RWPE1 (cell line): ENCODE data around the gene TGDS.

Source experiments
- CTCF ChIA-PET: fragments of 350-600 bp; sonication (Branson Sonifier 250); formaldehyde crosslinking; extraction: SDS; loops from one replicate; lab custom pipeline; 2021; lab: Yijun Ruan, JAX
- POLR2A ChIA-PET: fragments of 400-600 bp; formaldehyde crosslinking; extraction: SDS; loops from one replicate; lab custom pipeline; 2020; ENCODE audit warnings: antibody characterized with exemption; ENCODE audit not compliant: low non-redundant PET; lab: Yijun Ruan, JAX
- DNase-seq: peaks from one replicate; pipeline ENCODE4 v3.0.0; 2012; ENCODE audit warnings: low spot score
- H3K27ac ChIP-seq: fragments of 450-650 bp; 2 replicates; pipeline ENCODE4 v1.5.1; 2017
- TF ChIP-seq, protein P1 (sequence below): fragments of 450-650 bp; conservative IDR thresholded peaks from 2 replicates; pipeline ENCODE4 v1.5.1; 2017; ENCODE audit warnings: low read depth, mild to moderate bottlenecking

Gene TGDS

DNA sequence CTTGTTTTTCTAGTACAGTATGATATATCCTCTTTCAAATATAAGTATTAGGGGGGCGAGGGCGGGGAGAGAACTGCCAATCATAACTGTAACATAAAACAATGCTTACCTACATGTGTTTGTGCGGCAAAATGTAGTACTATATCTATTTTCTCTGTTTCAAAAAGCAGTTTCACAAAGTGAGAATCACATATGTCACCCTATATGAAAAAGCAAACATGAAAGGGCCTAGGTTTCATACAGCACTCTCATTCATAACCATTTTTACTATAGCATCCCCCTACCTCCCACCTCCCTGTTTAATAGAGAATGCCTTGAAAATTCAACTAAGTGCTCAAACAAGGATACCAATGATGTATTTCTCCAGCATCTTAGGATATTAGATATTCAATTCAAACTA, 5.2 kb downstream of the TGDS start:
- no peak for DNase-seq
- ChIA-PET CTCF (no interaction called here), POLR2A (no interaction called here)
- H3K27ac ChIP-seq = no peak overlapping the region
- TF ChIP-seq, protein P1, sequence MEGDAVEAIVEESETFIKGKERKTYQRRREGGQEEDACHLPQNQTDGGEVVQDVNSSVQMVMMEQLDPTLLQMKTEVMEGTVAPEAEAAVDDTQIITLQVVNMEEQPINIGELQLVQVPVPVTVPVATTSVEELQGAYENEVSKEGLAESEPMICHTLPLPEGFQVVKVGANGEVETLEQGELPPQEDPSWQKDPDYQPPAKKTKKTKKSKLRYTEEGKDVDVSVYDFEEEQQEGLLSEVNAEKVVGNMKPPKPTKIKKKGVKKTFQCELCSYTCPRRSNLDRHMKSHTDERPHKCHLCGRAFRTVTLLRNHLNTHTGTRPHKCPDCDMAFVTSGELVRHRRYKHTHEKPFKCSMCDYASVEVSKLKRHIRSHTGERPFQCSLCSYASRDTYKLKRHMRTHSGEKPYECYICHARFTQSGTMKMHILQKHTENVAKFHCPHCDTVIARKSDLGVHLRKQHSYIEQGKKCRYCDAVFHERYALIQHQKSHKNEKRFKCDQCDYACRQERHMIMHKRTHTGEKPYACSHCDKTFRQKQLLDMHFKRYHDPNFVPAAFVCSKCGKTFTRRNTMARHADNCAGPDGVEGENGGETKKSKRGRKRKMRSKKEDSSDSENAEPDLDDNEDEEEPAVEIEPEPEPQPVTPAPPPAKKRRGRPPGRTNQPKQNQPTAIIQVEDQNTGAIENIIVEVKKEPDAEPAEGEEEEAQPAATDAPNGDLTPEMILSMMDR = no peak

GRCh38 chr13:94588541-94588940, 7.4 kb downstream of the TGDS start:
- TF ChIP-seq, protein P1 = no peak
- H3K27ac ChIP-seq = no peak overlapping the region
- ChIA-PET CTCF (interaction anchor here (0.6 kb wide), 1 partner anchor 14 kb away, joined by 3 read pairs; no protein-coding TSS in a partner anchor), POLR2A (no interaction called here)
- DNase-seq = no peak

DNA sequence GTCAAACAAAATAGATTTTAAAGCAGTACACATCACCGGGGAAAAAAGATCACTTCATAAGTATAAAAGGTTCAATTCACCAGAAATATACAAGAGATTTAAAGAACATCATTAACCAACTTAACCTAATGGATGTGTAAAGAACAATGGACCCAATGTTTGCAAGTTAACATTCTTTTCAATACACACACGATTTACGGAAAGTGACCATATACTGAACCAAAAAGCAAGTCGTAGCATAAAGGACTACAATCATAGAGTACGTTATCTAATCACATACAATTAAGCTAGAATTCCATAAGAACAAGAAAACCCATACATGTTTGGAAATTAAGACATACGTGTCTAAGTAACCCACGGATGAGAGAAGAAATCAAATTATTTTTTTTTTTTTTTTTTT, 9.6 kb downstream of the TGDS start:
- no peak overlapping the region for H3K27ac ChIP-seq
- POLR2A ChIA-PET = no interaction called here
- TF ChIP-seq, protein P1 = no peak
- CTCF ChIA-PET = no interaction called here
- no peak for DNase-seq

GRCh38 chr13:94585543-94586101, 10.3 kb downstream of the TGDS start:
- ChIA-PET POLR2A (no interaction called here), CTCF (interaction anchor here (0.6 kb wide), 1 partner anchor 1069 kb away, joined by 3 read pairs; no protein-coding TSS in a partner anchor)
- H3K27ac ChIP-seq = no peak overlapping the region
- TF ChIP-seq, protein P1 = no peak
- no peak for DNase-seq

GRCh38 chr13:94583926-94584325, 12.0 kb downstream of the TGDS start:
- ChIA-PET POLR2A (no interaction called here), CTCF (no interaction called here)
- no peak for DNase-seq

GRCh38 chr13:94579063-94579462, 16.9 kb downstream of the TGDS start:
- ChIA-PET CTCF (interaction anchor here (0.6 kb wide), 1 partner anchor 85 kb away, joined by 4 read pairs; no protein-coding TSS in a partner anchor), POLR2A (no interaction called here)
- no peak for DNase-seq
- H3K27ac ChIP-seq = no peak overlapping the region
- TF ChIP-seq, protein P1 = no peak

More at GRCh38 chr13:94583926-94584325, 12.0 kb downstream of the TGDS start:
- no peak overlapping the region for H3K27ac ChIP-seq
- TF ChIP-seq, protein P1 = no peak
